A549 treated with AZD9567 at 1 μM for 4 hours (cell line): ENCODE measurements around the gene CCDC12. TPM values are rescaled to one million over a fixed set of nuclear protein-coding genes. Genes with fewer than 3 reads are reported as not detected.

Experiments
- total RNA-seq: library from RNA; stranded (reverse); fragments of 200-300 nt; extraction: Qiagen RNA extraction; gene quantifications from 5 replicates; pipeline ENCODE4 v1.2.3, GENCODE V29; 2022; ENCODE audit not compliant: insufficient read depth

The CCDC12 gene
- 53.9 to 83.7 TPM (median 54.5 TPM) in 5 replicates for total RNA-seq

DNA sequence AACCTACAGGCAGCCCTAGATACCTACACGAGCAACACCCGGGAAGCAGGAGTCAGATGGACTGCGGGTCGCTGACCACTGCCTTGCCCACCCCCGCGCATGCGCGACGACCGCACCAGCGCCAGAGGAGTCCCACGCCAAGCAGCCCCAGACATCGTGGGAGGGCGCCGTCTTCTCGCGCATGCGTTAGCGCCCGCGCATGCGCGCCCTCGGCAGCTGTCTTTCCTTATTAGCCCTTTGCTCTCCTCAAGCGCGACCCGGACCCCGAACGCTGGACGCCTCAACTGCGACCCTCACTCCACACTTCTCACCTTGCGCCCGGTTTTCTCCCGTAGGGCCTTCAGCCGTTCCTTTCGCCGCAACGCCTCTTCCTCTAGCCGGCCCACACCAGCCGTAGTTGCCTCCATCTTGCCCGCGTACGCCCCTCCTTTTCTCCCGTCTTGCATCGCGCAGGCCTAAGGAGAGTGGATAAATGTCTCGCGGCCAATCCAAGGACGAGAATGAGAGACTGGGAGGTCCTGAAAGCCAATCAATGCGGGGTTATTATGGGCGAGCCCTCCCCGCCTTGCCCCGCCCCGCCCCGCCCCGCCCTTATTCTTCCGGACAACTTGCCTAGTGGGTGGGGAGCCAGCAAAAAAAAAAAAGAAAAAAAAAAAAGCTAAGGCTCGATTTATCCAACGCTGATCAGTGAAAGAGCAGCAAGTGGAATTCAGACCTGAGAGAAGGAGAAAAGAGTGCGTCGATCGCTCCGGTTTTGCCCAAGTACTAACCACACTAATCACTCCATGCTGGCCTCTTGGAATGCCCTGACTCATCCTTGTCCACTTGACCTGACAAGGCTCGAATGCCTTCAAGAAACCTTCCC, at the start of gene CCDC12:
TSS of gene CCDC12 (minus strand) at position 420 of the 865 bp plus-strand sequence. CDS start at position 407, 13 bp downstream.

DNA sequence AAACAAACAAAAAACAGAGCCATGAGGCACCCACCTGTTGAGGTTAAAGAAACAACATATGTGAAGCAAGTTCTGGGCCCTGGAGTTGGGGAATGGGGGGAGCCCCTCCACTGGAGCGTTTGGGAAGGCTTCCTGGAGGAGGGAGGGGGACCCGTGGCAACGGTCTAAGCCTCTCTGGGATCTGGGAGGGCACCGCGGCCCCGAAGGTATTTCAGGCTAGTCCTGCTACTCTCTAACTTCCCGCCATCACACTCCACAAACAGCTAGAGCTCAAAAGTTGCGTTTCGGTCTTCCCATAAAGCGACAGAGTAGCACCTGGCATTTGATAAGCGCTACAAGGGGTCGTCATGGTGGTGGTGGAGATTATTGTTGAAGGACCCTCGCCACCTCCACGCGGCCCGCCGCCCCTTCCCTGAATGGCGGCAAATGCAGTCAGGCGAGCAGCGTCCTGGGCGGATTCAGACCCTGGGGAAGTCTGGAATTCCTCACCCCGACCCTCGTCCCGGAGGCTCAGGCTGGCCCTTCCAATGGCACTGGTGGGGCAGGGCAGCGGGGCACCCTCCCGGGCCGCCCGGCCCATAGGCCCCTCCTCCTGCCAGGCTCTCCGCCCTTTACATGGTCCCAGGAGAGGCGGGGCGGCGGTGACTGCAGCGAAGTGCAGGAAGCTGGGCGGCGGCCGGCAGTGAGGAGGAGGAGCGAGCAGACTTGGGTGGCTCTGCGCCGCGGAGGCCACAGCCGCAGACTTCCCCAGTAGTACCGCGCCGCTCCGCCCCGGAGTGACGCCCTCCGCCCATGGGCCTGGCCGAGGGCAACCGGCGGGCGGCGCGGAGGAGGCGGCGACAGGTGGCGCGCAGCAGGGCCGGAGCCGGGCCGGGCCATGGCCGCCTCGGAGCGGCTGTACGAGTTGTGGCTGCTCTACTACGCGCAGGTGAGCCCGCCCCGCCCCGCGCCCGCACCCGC, 2.7 kb upstream of the CCDC12 start, which contains the start of gene NBEAL2:
TSS of gene NBEAL2 (plus strand) at position 682 of the 960 bp plus-strand sequence. CDS start at position 878, 196 bp downstream.

GRCh38 chr3:46877406-46878125, 99.0 kb downstream of the CCDC12 start, which contains the start of gene PTH1R:
PTH1R (plus strand) TSS chr3:46877721; CDS start chr3:46883560, 5,839 bp downstream.

Other genes with a start within 250 kb of the CCDC12 start
- not detected in 5 replicates for gene MYL3, start 113.3 kb downstream of the CCDC12 start, total RNA-seq
- 0.64 to 0.80 TPM (median 0.74 TPM) in 4 of 5 replicates, not detected in the other for gene PTH1R, start 99.0 kb downstream of the CCDC12 start, total RNA-seq
- gene NBEAL2, start 2.9 kb upstream of the CCDC12 start, total RNA-seq, result 53.7 to 82.1 TPM (median 70.4 TPM) in 5 replicates
- 16.5 to 31.7 TPM (median 18.5 TPM) in 5 replicates for gene SETD2, start 187.4 kb upstream of the CCDC12 start, total RNA-seq